Suprapubic skin (tissue), 4 donors: ENCODE measurements around the gene ZNHIT2.

Source experiments
- EP300 ChIP-seq: sonication (generic); formaldehyde crosslinking; IDR thresholded peaks from one replicate; pipeline ENCODE4 v1.6.1; 2017; ENCODE audit warnings: antibody characterized with exemption
- POLR2A ChIP-seq, 2 donors: fragments of 450-650 bp; IDR thresholded peaks; one replicate each; pipeline ENCODE4 v1.6.1; 2017; ENCODE audit warnings: antibody characterized with exemption in 2 of 2, mild to moderate bottlenecking in 2 of 2, moderate library complexity in 2 of 2
- POLR2AphosphoS5 ChIP-seq, 3 donors: sonication (generic); formaldehyde crosslinking; IDR thresholded peaks; one replicate each; pipeline ENCODE4 v1.6.1; 2017; ENCODE audit warnings: antibody characterized with exemption in 3 of 3
- TF ChIP-seq, protein P1 (sequence below), 2 donors: fragments of 200-600 bp in 1 of 2; fragments of 450-650 bp in 1 of 2; sonication (generic) in 1 of 2; IDR thresholded peaks; one replicate each; pipeline ENCODE4 v1.5.1; 2016 to 2019; ENCODE audit warnings: antibody characterized with exemption in 2 of 2, mild to moderate bottlenecking in 1 of 2, moderate library complexity in 1 of 2

DNA sequence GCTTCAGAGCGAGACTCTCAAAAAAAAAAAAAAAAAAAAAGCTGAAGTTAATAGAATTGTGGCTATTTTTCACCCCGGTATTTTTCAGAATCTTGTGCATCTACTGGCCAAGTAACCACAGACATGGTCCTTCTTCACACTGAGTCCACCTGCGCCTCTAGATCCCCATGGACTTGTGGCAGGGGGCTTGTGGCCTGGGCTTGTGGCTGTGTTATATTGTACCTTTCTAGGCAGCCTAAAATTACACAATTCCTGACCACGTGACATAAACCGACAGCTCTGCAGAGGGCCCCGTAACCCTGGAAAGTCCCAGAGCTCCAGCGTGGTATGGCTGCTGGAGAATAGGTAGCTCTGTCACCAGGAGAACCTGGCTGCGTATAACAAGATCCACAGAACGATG is 48.3 kb downstream of the ZNHIT2 start:
- TF ChIP-seq, protein P1, sequence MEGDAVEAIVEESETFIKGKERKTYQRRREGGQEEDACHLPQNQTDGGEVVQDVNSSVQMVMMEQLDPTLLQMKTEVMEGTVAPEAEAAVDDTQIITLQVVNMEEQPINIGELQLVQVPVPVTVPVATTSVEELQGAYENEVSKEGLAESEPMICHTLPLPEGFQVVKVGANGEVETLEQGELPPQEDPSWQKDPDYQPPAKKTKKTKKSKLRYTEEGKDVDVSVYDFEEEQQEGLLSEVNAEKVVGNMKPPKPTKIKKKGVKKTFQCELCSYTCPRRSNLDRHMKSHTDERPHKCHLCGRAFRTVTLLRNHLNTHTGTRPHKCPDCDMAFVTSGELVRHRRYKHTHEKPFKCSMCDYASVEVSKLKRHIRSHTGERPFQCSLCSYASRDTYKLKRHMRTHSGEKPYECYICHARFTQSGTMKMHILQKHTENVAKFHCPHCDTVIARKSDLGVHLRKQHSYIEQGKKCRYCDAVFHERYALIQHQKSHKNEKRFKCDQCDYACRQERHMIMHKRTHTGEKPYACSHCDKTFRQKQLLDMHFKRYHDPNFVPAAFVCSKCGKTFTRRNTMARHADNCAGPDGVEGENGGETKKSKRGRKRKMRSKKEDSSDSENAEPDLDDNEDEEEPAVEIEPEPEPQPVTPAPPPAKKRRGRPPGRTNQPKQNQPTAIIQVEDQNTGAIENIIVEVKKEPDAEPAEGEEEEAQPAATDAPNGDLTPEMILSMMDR (IDR thresholded peaks at IDR 0.05), result no peak
- TF ChIP-seq POLR2AphosphoS5 (IDR thresholded peaks at IDR 0.05), result no peak
- no peak for TF ChIP-seq EP300
- TF ChIP-seq POLR2A (IDR thresholded peaks at IDR 0.05), result no peak
